Measurements from ENCODE around the gene FBL.
"Not testable (repeated sequence)": the region's sequence is repeated elsewhere in the genome, so short reads cannot be mapped to it uniquely, and the experiment has no call there.

DNA sequence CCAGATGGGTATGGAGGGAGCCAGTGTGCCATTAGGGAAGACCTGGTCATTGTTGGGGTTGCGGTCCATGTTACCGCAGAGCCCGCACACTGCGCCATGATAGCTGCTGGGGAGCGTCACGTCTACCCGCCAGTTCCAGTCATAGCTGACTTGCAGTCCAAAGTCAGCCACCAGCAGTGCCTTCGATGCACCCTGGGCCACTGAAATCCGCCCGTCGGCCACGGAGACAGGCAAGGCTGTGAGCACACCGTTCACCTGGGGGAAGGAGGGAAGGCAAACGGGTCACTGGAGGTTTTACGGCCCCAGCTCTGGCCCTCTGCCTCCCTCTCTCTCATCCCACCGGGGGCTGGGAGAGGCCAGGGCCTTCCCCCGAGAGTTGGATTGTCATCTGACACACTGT is 31.8 kb upstream of the FBL start:
- not testable (repeated sequence) for TF ChIP-seq CTCF (conservative IDR thresholded peaks at IDR 0.05); EZH2 (IDR thresholded peaks at IDR 0.05; ENCODE audit: low read depth)

Measured in PC-9 (cell line).